Activated T-helper 9 cell treated with anti-CD3 and anti-CD28 coated beads, Interleukin-2, amount 50 U/mL, for 16 hours (primary cell): ENCODE results near the gene NMT1.
A peak's percentile ranks its signal among the peaks of the same experiment; 100 is the strongest.

Source experiments
- DNase-seq: peaks from one replicate; pipeline ENCODE4 v3.0.0-alpha.2; 2020; ENCODE audit warnings: low read depth

The NMT1 gene

GRCh38 chr17:45081047-45081703, 20.1 kb downstream of the NMT1 start:
- DNase-seq: no peak

GRCh38 chr17:45086391-45086790, 25.3 kb downstream of the NMT1 start:
- DNase-seq: no peak

GRCh38 chr17:45086865-45087503, 25.9 kb downstream of the NMT1 start:
- no peak for DNase-seq

- DNase-seq: no peak
Observed at GRCh38 chr17:45087504-45087975, 26.4 kb downstream of the NMT1 start.

GRCh38 chr17:45087978-45088377, 26.9 kb downstream of the NMT1 start:
- DNase-seq: no peak

GRCh38 chr17:45088741-45089140, 27.6 kb downstream of the NMT1 start:
- DNase-seq: no peak

- DNase-seq: no peak
Observed at GRCh38 chr17:45090711-45091110, 29.6 kb downstream of the NMT1 start.

GRCh38 chr17:45091778-45092425, 30.8 kb downstream of the NMT1 start:
- DNase-seq: no peak

GRCh38 chr17:45092911-45093430, 31.9 kb downstream of the NMT1 start:
- DNase-seq: no peak

GRCh38 chr17:45093444-45094110, 32.5 kb downstream of the NMT1 start:
- DNase-seq: no peak

GRCh38 chr17:45096141-45096540, 35.0 kb downstream of the NMT1 start:
- DNase-seq: no peak

- DNase-seq: no peak
Observed at GRCh38 chr17:45096926-45097325, 35.8 kb downstream of the NMT1 start.

GRCh38 chr17:45098081-45098868, 37.2 kb downstream of the NMT1 start:
- DNase-seq: no peak

- peak; percentile 60 for DNase-seq
Observed at GRCh38 chr17:45098869-45099616, 37.9 kb downstream of the NMT1 start.

GRCh38 chr17:45101546-45101882, 40.4 kb downstream of the NMT1 start:
- DNase-seq: no peak

- no peak for DNase-seq
Observed at GRCh38 chr17:45101883-45102811, 41.0 kb downstream of the NMT1 start.

- no peak for DNase-seq
Observed at GRCh38 chr17:45102856-45103255, 41.7 kb downstream of the NMT1 start.

- no peak for DNase-seq
Observed at GRCh38 chr17:45103269-45103795, 42.2 kb downstream of the NMT1 start.

- DNase-seq: no peak
Observed at GRCh38 chr17:45104029-45104428, 42.9 kb downstream of the NMT1 start.

GRCh38 chr17:45104497-45104896, 43.4 kb downstream of the NMT1 start:
- DNase-seq: no peak
